SIG-M5 treated with dmso at 0.1 percent for 504 hours (cell line): ENCODE results near the gene HDGF.
A peak's percentile ranks its signal among the peaks of the same experiment; 100 is the strongest.

Experiments used
- DNase-seq: peaks from one replicate; lab custom pipeline; 2025; ENCODE audit not compliant: unreplicated experiment; lab: John Stamatoyannopoulos, UW

The HDGF gene

GRCh38 chr1:156725683-156726280 lies 25.7 kb downstream of the HDGF start:
- peak; percentile 97 for DNase-seq

GRCh38 chr1:156721535-156721934 lies 29.9 kb downstream of the HDGF start:
- DNase-seq: no peak

GRCh38 chr1:156721131-156721530 lies 30.3 kb downstream of the HDGF start:
- DNase-seq: no peak

GRCh38 chr1:156717351-156717750 lies 34.1 kb downstream of the HDGF start:
- no peak for DNase-seq

- DNase-seq: no peak
These were observed 36.6 kb downstream of the HDGF start for GRCh38 chr1:156714830-156715229.

GRCh38 chr1:156712626-156713025 lies 38.8 kb downstream of the HDGF start:
- DNase-seq: no peak

GRCh38 chr1:156711011-156711817 lies 40.3 kb downstream of the HDGF start:
- no peak for DNase-seq

GRCh38 chr1:156709757-156710489 lies 41.6 kb downstream of the HDGF start:
- no peak for DNase-seq

GRCh38 chr1:156709031-156709430 lies 42.4 kb downstream of the HDGF start:
- DNase-seq: no peak

- no peak for DNase-seq
These were observed 43.2 kb downstream of the HDGF start for GRCh38 chr1:156708218-156708661.

- no peak for DNase-seq
These were observed 43.9 kb downstream of the HDGF start for GRCh38 chr1:156707417-156708217.

- DNase-seq: no peak
These were observed 44.6 kb downstream of the HDGF start for GRCh38 chr1:156706657-156707416.

- peak; percentile 33 for DNase-seq
These were observed 45.4 kb downstream of the HDGF start for GRCh38 chr1:156705918-156706656.

- no peak for DNase-seq
These were observed 46.1 kb downstream of the HDGF start, which contains the start of gene CRABP2 for GRCh38 chr1:156705321-156705917. CRABP2 (minus strand) TSS chr1:156705583; CDS start chr1:156705446, 137 bp downstream.

GRCh38 chr1:156704930-156705320 lies 46.5 kb downstream of the HDGF start:
- DNase-seq: no peak

- DNase-seq: no peak
These were observed 47.2 kb downstream of the HDGF start for GRCh38 chr1:156704166-156704711.

GRCh38 chr1:156703741-156704140 lies 47.7 kb downstream of the HDGF start:
- no peak for DNase-seq

GRCh38 chr1:156703336-156703735 lies 48.1 kb downstream of the HDGF start:
- no peak for DNase-seq
